HG02884 (cell line): ENCODE measurements around the gene IRF1.
"Not testable (repeated sequence)": the region's sequence is repeated elsewhere in the genome, so short reads cannot be mapped to it uniquely, and the experiment has no call there.

ENCODE experiments used
- ATAC-seq: cut with Tn5 transposase; IDR thresholded peaks from one replicate; pipeline ENCODE4 v1.9.1; 2021; ENCODE audit warnings: mild to moderate bottlenecking, moderate library complexity; ENCODE audit not compliant: unreplicated experiment

IRF1 gene

DNA sequence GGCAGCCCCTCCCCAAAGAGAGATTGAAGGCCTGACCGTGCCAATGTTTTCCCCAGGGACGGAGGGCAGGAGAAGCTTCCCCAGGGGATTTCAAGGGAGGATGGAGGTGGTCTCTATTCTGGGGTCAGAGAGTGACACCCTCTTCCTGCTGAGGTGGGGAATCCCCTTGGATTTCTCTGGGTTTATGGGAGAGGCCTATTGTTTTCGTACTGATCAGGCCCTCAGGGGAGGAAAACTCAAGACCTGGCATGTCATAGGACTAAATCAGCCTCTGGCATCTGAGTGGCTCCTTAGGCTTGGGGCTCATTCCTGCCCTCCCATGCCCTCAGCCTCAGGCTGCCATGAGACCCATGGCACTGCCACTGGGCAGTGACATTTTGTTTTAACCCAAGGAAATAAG is 44.6 kb downstream of the IRF1 start:
- ATAC-seq = no peak

- no peak for ATAC-seq
These were observed 45.0 kb downstream of the IRF1 start for GRCh38 chr5:132445640-132445923.

- no peak for ATAC-seq
These were observed 45.5 kb downstream of the IRF1 start for GRCh38 chr5:132444841-132445639.

GRCh38 chr5:132444061-132444460 is 46.5 kb downstream of the IRF1 start:
- ATAC-seq = no peak

DNA sequence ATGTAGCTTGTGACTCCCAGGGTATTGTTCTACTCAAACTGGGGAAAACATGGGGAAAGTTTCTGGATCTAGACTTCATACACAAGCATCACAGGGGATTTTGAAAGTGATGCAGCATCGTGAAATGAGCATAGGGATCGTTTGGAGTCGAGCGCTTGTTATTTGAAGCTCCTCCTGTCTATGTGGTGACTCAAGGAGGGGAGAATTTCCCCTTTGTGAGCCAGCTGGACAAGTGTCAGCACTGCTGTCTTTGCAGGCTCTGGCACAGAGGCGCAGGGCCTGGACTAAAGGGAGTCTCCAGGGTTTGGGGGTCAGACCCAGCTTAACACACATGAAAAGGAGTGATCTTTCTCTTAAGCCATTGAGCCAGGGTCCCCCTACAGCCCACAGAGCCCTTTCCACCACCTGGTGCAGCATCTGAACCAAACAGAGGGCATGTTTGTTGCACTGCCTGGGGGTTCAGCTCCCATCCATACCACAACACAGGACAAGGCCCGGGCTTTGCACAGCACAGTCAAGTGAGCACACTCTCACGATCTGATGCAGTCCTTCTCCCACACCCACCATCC is 51.0 kb downstream of the IRF1 start:
- no peak for ATAC-seq

- no peak for ATAC-seq
These were observed 51.7 kb downstream of the IRF1 start for GRCh38 chr5:132438917-132439316.

DNA sequence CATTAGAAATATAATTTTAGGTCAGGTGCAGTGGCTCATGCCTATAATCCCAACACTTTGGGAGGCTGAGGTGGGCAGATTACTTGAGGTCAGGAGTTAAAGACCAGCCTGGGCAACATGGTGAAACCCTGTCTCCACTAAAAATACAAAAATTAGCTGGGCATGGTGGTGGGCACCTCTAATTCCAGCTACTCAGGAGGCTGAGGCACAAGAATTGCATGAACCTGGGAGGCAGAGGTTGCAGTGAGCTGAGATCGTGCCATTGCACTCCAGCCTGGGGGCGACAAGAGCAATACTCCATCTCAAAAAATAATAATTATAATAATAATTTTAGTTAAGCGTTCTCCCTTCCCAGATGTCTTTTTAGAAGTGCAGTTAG is 52.3 kb downstream of the IRF1 start:
- not testable (repeated sequence) for ATAC-seq

DNA sequence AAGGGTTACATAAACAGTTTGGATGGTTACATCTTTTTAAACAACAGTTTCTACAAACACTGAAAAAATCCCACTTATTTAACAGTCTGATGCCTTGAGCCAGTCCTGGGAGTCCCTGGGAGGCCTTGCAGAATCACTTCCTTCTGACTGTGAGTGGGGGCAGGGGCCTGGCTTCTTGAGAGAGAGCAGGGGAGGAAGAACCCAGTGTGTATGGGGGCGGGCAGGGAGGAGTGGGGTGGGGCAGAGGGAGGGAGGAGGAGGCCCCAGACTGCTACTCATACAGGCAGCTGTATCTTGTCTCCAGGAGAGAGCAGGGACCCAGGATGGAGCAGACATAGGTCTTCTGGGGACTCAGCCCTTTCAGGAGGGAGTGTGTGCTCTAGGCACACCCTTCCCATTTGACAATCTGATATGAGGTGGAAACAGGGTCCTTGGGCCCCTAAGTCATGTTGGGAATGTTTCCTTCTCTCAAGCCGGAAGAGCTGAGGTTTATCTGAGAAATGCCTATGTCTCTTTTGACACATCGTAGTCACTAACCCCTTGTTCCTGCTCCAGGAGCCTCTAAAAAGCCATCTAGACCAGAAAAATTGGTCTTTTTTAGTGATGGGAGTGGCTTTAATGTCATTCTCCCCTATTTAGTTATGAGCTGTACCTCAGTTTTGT is 52.8 kb downstream of the IRF1 start:
- peak; percentile 86 for ATAC-seq

DNA sequence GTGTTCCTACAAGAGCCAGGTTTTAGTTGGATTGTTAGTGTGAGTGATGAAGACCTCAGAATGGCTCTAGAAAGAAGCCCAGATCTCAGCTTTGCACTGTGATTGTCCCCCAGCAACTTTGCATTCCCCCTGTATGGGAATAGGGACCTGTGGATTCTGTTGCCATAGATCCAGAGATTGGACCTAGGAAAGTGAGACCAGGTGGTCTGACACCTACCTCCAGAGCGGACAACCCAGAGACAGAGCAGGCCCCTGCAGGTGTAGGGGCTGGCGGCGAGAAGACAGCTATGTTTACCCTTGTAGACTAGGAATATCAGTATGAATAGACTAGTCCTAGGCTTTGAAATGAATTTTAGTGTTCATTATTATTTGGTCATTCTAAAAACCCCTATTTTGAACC is 53.6 kb downstream of the IRF1 start:
- ATAC-seq = no peak

DNA sequence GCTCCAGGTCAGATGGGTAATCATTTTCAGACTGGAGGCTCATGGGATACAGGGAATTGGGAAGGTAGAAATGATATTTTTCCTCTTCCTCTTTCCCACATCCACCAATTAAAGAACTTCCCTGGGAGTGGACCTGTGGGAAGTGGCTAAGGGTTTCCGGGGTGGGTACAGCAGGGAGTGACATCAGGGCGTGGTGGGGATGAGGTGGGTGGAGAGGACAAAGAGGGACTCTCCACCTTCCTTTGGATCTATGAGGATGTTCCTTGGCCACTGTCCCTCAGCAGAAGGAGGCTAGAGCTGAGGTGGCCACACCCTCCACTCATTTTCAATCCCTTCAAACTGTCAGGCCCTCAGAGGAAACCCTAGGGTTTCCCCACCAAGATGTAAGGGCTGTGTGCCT is 54.7 kb downstream of the IRF1 start:
- ATAC-seq = no peak

DNA sequence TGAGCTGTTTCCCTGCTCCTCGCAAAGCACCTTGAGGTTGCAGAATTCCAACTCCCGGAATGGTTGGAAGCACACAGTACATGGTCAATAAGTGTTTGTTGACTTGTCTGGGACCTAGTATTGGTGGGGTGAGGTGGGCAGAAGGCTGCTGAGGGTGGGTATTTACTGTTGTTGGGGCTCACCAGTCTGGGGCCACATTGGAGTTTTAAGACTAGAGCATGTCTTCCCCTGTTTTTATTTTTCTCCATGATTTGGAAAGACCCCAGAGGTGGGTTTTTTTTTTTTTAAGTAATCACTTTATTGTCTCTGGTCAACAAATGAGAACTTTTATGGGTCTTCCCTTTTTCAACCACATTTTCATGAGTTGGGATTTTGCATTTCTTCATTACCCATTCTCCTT is 55.1 kb downstream of the IRF1 start:
- ATAC-seq = no peak

DNA sequence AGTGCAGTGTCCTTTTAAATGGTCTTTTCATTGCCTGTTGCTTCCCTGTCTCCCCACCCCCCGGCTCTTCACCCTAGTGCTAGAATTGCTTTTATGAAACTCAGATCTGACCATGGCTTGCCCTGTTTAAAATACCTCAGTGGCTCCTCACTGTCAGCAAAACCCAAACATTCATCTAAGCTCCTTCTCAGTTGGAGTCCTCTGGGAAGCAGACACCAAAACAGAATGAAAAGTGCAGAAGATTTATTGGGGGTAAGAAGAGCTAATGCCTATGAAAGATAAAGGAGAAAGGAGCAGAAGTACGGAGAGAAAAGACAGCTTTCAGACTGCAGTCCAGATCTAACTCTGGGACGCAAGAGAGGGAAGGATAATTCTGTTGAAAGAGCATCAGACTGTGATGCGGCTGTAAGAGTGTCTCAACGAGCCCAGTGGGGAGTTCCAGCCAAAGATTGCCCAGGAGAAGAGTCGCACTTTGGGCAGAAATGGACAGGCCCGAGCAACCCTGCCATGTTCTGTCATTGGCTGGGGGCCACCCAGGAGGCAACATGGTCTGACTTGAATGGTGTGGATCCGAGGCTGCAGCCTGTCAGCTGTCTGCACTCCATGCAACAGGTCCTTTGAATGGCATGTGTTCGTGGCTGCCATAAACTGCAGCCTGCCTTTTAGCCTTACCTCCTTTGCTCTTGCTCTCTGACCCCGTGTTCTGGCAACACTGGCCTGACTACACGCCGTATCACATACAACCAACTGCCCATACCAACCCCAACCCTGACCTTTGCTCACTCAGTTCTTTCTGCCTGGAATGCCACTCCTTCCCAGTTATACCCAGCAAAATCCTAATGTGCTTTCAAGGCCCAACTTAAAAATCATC is 55.9 kb downstream of the IRF1 start:
- ATAC-seq = no peak

GRCh38 chr5:132433141-132433540 is 57.4 kb downstream of the IRF1 start:
- ATAC-seq = no peak

- ATAC-seq = no peak
These were observed 58.9 kb downstream of the IRF1 start for GRCh38 chr5:132431632-132432031.
